ENCODE measurements around the gene PFKP.

The PFKP gene

DNA sequence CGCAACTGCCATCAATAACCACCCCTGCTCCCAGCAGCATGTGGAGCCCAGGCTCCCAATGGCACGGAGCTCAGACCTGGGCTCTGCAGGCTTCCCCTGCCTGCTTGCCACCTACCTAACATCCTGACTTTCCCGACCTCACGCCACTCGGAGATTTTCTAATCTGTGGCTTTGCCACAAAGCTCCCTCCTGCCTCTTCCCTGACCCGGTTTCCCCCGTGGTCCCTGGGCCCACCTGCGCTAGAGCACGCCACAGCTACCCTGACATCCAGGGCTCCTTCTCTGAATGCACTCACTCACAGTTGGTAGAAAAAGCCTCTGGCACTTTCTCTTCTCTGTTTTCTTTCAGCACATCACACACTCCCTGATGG, 85.2 kb downstream of the PFKP start:
- no peaks in the 10 kb centered on the region for H3K9me3 ChIP-seq (ENCODE audit: control insufficient read depth, insufficient read depth, low read length)
- H3K4me2 ChIP-seq (ENCODE audit: low read length) = no peak overlapping the region
- H3K4me3 ChIP-seq (ENCODE audit: low read length) = no peak overlapping the region
- H3F3A ChIP-seq (ENCODE audit: control insufficient read depth, insufficient read depth) = no peaks in the 10 kb centered on the region
- no peaks in the 10 kb centered on the region for H3K9me2 ChIP-seq (replicated peaks; ENCODE audit: control insufficient read depth, low read length)
- no peaks in the 10 kb centered on the region for H3K4me1 ChIP-seq (ENCODE audit: control insufficient read depth, low read length)
- TF ChIP-seq, protein P1, sequence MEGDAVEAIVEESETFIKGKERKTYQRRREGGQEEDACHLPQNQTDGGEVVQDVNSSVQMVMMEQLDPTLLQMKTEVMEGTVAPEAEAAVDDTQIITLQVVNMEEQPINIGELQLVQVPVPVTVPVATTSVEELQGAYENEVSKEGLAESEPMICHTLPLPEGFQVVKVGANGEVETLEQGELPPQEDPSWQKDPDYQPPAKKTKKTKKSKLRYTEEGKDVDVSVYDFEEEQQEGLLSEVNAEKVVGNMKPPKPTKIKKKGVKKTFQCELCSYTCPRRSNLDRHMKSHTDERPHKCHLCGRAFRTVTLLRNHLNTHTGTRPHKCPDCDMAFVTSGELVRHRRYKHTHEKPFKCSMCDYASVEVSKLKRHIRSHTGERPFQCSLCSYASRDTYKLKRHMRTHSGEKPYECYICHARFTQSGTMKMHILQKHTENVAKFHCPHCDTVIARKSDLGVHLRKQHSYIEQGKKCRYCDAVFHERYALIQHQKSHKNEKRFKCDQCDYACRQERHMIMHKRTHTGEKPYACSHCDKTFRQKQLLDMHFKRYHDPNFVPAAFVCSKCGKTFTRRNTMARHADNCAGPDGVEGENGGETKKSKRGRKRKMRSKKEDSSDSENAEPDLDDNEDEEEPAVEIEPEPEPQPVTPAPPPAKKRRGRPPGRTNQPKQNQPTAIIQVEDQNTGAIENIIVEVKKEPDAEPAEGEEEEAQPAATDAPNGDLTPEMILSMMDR (IDR thresholded peaks at IDR 0.05; ENCODE audit: low read depth, low read length, poor library complexity, severe bottlenecking) = no peak
- TF ChIP-seq EZH2phosphoT487 (IDR thresholded peaks at IDR 0.05; ENCODE audit: borderline replicate concordance, low read length) = no peak
- H4K20me1 ChIP-seq (ENCODE audit: control insufficient read depth, insufficient read depth, low read depth, low read length) = no peaks in the 10 kb centered on the region; the same call in 1 of the 2 replicates
- no peak overlapping the region for H3K27ac ChIP-seq (ENCODE audit: low read depth, low read length)
- H3K36me3 ChIP-seq (ENCODE audit: control insufficient read depth, low read length) = peaks cover 68% of the 10 kb centered on the region
- no peaks in the 10 kb centered on the region for H3K79me2 ChIP-seq (ENCODE audit: control insufficient read depth, low read length)
- H3K27me3 ChIP-seq (ENCODE audit: control insufficient read depth, low read length) = no peaks in the 10 kb centered on the region

DNA sequence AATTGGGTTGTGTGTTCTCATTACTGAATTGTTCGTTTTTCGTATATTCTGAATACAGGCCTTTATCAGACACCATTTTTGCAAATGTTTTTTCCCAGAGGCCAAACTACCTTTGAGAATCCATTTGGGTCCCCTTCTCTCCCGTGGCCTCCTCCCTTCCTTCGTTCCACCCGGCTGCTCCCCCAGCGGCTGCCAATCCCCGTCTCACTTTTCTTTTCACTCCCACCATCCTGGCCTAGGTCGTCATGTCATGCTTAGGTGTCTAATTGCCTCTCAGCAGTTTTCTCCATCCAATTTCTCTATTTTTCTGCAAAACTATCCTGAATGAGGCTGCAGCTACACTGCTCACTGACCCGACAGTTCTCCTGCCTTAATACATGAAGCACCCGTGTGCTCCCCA, 87.3 kb downstream of the PFKP start:
- Histone ChIP-seq H3K36me3 (ENCODE audit: control insufficient read depth, low read length) (peaks cover 66% of the 10 kb centered on the region), H3K27me3 (ENCODE audit: control insufficient read depth, low read length) (no peaks in the 10 kb centered on the region), H3K4me2 (ENCODE audit: low read length) (no peak overlapping the region), H3F3A (ENCODE audit: control insufficient read depth, insufficient read depth) (no peaks in the 10 kb centered on the region), H4K20me1 (ENCODE audit: control insufficient read depth, insufficient read depth, low read depth, low read length) (no peaks in the 10 kb centered on the region; the same call in 1 of the 2 replicates), H3K4me3 (ENCODE audit: low read length) (no peak overlapping the region), H3K79me2 (ENCODE audit: control insufficient read depth, low read length) (no peaks in the 10 kb centered on the region), H3K9me2 (replicated peaks; ENCODE audit: control insufficient read depth, low read length) (no peaks in the 10 kb centered on the region), H3K4me1 (ENCODE audit: control insufficient read depth, low read length) (no peaks in the 10 kb centered on the region), H3K9me3 (ENCODE audit: control insufficient read depth, insufficient read depth, low read length) (no peaks in the 10 kb centered on the region), H3K27ac (ENCODE audit: low read depth, low read length) (no peak overlapping the region)
- TF ChIP-seq, protein P1 (IDR thresholded peaks at IDR 0.05; ENCODE audit: low read depth, low read length, poor library complexity, severe bottlenecking) = no peak
- TF ChIP-seq EZH2phosphoT487 (IDR thresholded peaks at IDR 0.05; ENCODE audit: borderline replicate concordance, low read length) = no peak

DNA sequence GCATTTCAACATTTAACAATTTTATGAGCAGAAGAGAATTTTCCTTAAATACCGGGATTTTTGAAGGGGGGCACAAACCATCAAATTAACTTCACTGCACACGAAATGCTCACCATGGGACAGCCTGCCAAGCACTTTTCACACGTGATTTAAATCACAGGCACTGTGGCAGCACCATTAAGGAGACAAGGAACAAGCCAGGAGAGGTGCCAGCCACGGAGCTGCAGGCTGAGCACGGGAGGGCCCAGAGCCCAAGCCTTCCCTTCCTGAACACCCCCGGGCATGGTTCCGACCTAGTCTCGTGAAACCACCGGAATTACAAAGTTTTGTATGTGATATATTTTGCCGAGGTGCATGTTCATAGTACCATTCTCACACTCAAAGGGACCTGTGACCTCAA, 91.8 kb downstream of the PFKP start:
- Histone ChIP-seq H3K9me3 (ENCODE audit: control insufficient read depth, insufficient read depth, low read length) (no peaks in the 10 kb centered on the region), H3K36me3 (ENCODE audit: control insufficient read depth, low read length) (peaks cover 67% of the 10 kb centered on the region), H3K79me2 (ENCODE audit: control insufficient read depth, low read length) (no peaks in the 10 kb centered on the region), H3K27me3 (ENCODE audit: control insufficient read depth, low read length) (no peaks in the 10 kb centered on the region), H3K9me2 (replicated peaks; ENCODE audit: control insufficient read depth, low read length) (no peaks in the 10 kb centered on the region), H3K4me3 (ENCODE audit: low read length) (no peak overlapping the region), H3F3A (ENCODE audit: control insufficient read depth, insufficient read depth) (no peaks in the 10 kb centered on the region), H3K27ac (ENCODE audit: low read depth, low read length) (no peak overlapping the region), H4K20me1 (ENCODE audit: control insufficient read depth, insufficient read depth, low read depth, low read length) (no peaks in the 10 kb centered on the region; the same call in 1 of the 2 replicates), H3K4me2 (ENCODE audit: low read length) (no peak overlapping the region), H3K4me1 (ENCODE audit: control insufficient read depth, low read length) (no peaks in the 10 kb centered on the region)
- TF ChIP-seq EZH2phosphoT487 (IDR thresholded peaks at IDR 0.05; ENCODE audit: borderline replicate concordance, low read length) = no peak
- TF ChIP-seq, protein P1 (IDR thresholded peaks at IDR 0.05; ENCODE audit: low read depth, low read length, poor library complexity, severe bottlenecking) = no peak

All from DOHH2 (cell line).